Measurements from ENCODE around the gene DNAJC16. TPM values are rescaled to one million over a fixed set of nuclear protein-coding genes. Genes with fewer than 3 reads are reported as not detected.

DNAJC16 gene
- total and polyA plus RNA-seq, 2 donors (not counting 1 experiment from before 2014, with no cell fraction given): 18.8 to 18.9 TPM

DNA sequence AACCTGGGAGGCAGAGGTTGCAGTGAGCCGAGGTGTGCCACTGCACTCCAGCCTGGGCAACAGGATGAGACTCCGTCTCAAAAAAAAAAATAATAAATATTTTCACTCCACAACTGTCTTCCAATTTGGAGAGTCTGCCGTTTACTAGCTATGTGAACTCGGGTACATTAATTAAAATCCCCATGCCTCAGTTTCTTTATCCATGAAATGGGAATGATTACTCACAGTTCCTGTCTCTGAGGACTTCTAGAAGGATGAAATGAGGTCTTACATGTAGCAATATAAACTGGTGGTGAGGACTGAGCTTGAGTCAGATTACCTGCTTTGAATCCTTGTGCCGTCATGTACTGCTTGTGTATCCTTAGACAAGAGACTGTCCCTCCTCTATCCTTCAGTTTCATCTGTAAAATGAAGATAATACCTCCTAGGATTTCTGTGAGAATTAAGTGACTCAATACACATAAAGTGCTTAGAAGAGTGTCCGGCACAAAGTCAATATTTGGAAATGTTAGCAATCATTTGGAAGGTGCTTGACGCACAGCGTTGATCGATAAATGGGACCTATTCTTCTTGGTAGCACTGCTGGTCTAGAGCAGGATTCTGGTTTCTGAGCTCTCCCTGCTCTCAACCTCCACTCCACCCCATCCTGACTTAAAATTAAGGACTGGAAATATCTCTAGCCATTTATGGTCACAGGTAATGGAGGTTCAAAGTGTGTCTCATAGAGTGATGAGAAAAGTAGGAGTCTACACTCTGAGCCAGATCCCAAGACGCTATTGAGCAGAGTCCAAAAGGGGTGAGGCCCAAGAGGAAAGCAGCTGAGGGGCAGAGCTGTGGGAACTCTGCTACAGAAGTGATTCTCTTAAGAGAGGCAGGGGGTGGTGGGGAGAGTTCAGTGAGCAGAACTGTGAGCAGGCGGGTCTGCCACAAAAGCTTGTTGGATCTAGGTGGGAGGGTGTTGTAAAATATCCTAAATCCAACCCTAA, 79.0 kb downstream of the DNAJC16 start:
- Histone ChIP-seq H2AFZ (ENCODE audit: low read length) (no peak overlapping the region), H3K9me3 (ENCODE audit: control insufficient read depth, insufficient read depth, low read depth, low read length) (no peaks in the 10 kb centered on the region), H4K20me1 (ENCODE audit: control insufficient read depth, extremely low read depth, insufficient read depth, low read length) (no peaks in the 10 kb centered on the region), H3K4me3 (replicated peaks in 1 of 4; ENCODE audit: control extremely low read depth in 1 of 4, insufficient read depth in 1 of 4, low read depth in 3 of 4, low read length in 4 of 4) (no peak overlapping the region), H3K27me3 (ENCODE audit: control insufficient read depth, insufficient read depth, low read length) (no peaks in the 10 kb centered on the region), H3K79me2 (ENCODE audit: control insufficient read depth, insufficient read depth, low read length) (no peaks in the 10 kb centered on the region), H3K27ac (ENCODE audit: insufficient read depth, low read length) (no peak overlapping the region), H3K36me3 (ENCODE audit: control insufficient read depth, insufficient read depth, low read length) (no peaks in the 10 kb centered on the region), H3K4me1 (ENCODE audit: control insufficient read depth, extremely low read depth, insufficient read depth, low read length) (no peaks in the 10 kb centered on the region), H3K4me2 (ENCODE audit: extremely low read depth, insufficient read depth, low read length) (no peak overlapping the region), H3K9ac (ENCODE audit: insufficient read depth, low read length) (no peak overlapping the region)
- DNase-seq (ENCODE audit: low read depth in 2 of 2): no peak
- TF ChIP-seq CTCF (conservative IDR thresholded peaks at IDR 0.05 in 1 of 2, IDR thresholded peaks at IDR 0.05 in 1 of 2; ENCODE audit: low read depth in 1 of 2, low read length in 2 of 2) (no peak), EZH2 (IDR thresholded peaks at IDR 0.05; ENCODE audit: low read length, missing control alignments) (no peak)

- Histone ChIP-seq H3K27me3 (ENCODE audit: control insufficient read depth, insufficient read depth, low read length) (no peaks in the 10 kb centered on the region), H3K9me3 (ENCODE audit: control insufficient read depth, insufficient read depth, low read depth, low read length) (no peaks in the 10 kb centered on the region), H3K4me3 (replicated peaks in 1 of 4; ENCODE audit: control extremely low read depth in 1 of 4, insufficient read depth in 1 of 4, low read depth in 3 of 4, low read length in 4 of 4) (no peak overlapping the region), H3K9ac (ENCODE audit: insufficient read depth, low read length) (no peak overlapping the region), H4K20me1 (ENCODE audit: control insufficient read depth, extremely low read depth, insufficient read depth, low read length) (no peaks in the 10 kb centered on the region), H3K36me3 (ENCODE audit: control insufficient read depth, insufficient read depth, low read length) (no peaks in the 10 kb centered on the region), H3K4me2 (ENCODE audit: extremely low read depth, insufficient read depth, low read length) (no peak overlapping the region), H2AFZ (ENCODE audit: low read length) (no peak overlapping the region), H3K4me1 (ENCODE audit: control insufficient read depth, extremely low read depth, insufficient read depth, low read length) (no peaks in the 10 kb centered on the region), H3K27ac (ENCODE audit: insufficient read depth, low read length) (no peak overlapping the region), H3K79me2 (ENCODE audit: control insufficient read depth, insufficient read depth, low read length) (no peaks in the 10 kb centered on the region)
- DNase-seq (ENCODE audit: low read depth in 2 of 2): no peak
- TF ChIP-seq CTCF (conservative IDR thresholded peaks at IDR 0.05 in 1 of 2, IDR thresholded peaks at IDR 0.05 in 1 of 2; ENCODE audit: low read depth in 1 of 2, low read length in 2 of 2) (no peak), EZH2 (IDR thresholded peaks at IDR 0.05; ENCODE audit: low read length, missing control alignments) (no peak)
These were observed 83.0 kb downstream of the DNAJC16 start for GRCh38 chr1:15609631-15610030.

- H3K4me1 ChIP-seq (ENCODE audit: control insufficient read depth, extremely low read depth, insufficient read depth, low read length): no peaks in the 10 kb centered on the region
- H2AFZ ChIP-seq (ENCODE audit: low read length): no peak overlapping the region
- no peaks in the 10 kb centered on the region for H3K36me3 ChIP-seq (ENCODE audit: control insufficient read depth, insufficient read depth, low read length)
- no peaks in the 10 kb centered on the region for H3K79me2 ChIP-seq (ENCODE audit: control insufficient read depth, insufficient read depth, low read length)
- no peak overlapping the region for H3K4me2 ChIP-seq (ENCODE audit: extremely low read depth, insufficient read depth, low read length)
- no peak overlapping the region for H3K27ac ChIP-seq (ENCODE audit: insufficient read depth, low read length)
- no peak for TF ChIP-seq CTCF (conservative IDR thresholded peaks at IDR 0.05 in 1 of 2, IDR thresholded peaks at IDR 0.05 in 1 of 2; ENCODE audit: low read depth in 1 of 2, low read length in 2 of 2)
- no peak for TF ChIP-seq EZH2 (IDR thresholded peaks at IDR 0.05; ENCODE audit: low read length, missing control alignments)
- no peak for DNase-seq (ENCODE audit: low read depth in 2 of 2)
- no peak overlapping the region for H3K4me3 ChIP-seq (replicated peaks in 1 of 4; ENCODE audit: control extremely low read depth in 1 of 4, insufficient read depth in 1 of 4, low read depth in 3 of 4, low read length in 4 of 4)
- no peak overlapping the region for H3K9ac ChIP-seq (ENCODE audit: insufficient read depth, low read length)
- no peaks in the 10 kb centered on the region for H3K27me3 ChIP-seq (ENCODE audit: control insufficient read depth, insufficient read depth, low read length)
- H3K9me3 ChIP-seq (ENCODE audit: control insufficient read depth, insufficient read depth, low read depth, low read length): no peaks in the 10 kb centered on the region
- H4K20me1 ChIP-seq (ENCODE audit: control insufficient read depth, extremely low read depth, insufficient read depth, low read length): no peaks in the 10 kb centered on the region
These were observed 83.5 kb downstream of the DNAJC16 start for GRCh38 chr1:15610167-15610566.
